Stimulated activated memory B cell treated with anti-CD40 and anti-IgM and Interleukin-4, amounts not matched to agents 10 μg/mL and 1 μg/mL and 100 μg/mL, for 72 hours (primary cell): Measurements from ENCODE around the gene OR2T11.

Experiments used
- ATAC-seq: fragments of 150-1000 bp; cut with Tn5 transposase; 2 replicates; pipeline ENCODE4 v1.10.0; 2021
- H3K27ac Mint-ChIP-seq: one replicate; pipeline ENCODE4 v1.8.0; 2022; ENCODE audit warnings: mild to moderate bottlenecking, mixed read lengths
- H3K27me3 Mint-ChIP-seq: one replicate; pipeline ENCODE4 v1.8.0; 2022; ENCODE audit warnings: mixed read lengths
- H3K36me3 Mint-ChIP-seq: one replicate; pipeline ENCODE4 v1.8.0; 2022; ENCODE audit warnings: mixed read lengths
- H3K4me1 Mint-ChIP-seq: one replicate; pipeline ENCODE4 v1.8.0; 2022; ENCODE audit warnings: mixed read lengths
- H3K4me3 Mint-ChIP-seq: one replicate; pipeline ENCODE4 v1.8.0; 2022; ENCODE audit warnings: mild to moderate bottlenecking, moderate library complexity, mixed read lengths
- H3K9me3 Mint-ChIP-seq: one replicate; pipeline ENCODE4 v1.8.0; 2022; ENCODE audit warnings: mixed read lengths

The OR2T11 gene

DNA sequence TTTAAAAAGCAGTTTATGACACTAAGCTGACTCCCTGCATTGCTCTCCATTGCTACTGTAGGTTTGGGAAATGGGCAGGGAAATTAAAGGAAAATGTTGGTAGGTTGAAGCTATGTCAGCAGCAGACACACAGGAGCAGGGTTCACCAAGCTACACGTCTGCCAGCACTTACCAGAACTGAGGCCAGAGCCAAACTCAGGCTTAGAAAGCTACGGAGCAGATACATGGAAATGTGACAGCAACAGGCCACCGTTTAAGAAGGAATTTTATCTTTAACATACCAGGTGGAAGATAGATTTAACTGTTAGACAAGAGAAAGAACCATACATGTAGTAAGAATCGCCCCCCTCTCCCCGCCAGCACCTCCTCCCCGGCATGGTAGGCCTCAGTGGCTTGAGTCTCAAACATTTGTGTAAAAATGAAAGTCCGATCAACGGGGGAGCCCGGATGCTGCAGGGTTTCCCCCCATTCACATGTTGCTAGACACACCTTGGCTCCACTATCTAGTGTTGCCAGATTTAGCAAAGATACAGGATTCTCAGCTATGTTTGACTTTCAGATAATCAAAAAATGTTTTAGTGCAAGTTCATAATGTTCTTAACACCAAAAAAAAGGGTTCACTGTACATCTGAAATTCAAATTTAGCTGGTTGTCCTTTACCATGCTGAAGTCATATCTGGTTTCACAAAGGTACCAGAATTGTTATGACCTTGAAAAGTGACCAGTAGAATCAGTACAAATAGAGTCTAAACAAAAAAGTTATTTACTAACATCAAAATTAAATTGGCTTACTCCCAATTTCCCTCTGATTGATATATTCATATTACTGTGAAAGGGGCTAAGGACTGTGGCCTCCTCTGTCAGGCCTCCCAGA, 6.7 kb downstream of the OR2T11 start:
- Mint-ChIP-seq H3K27me3 (no peaks in the 10 kb centered on the region), H3K27ac (peak overlapping the region; percentile 74), H3K4me1 (peaks cover 7% of the 10 kb centered on the region), H3K4me3 (peak overlapping the region; percentile 40), H3K9me3 (no peaks in the 10 kb centered on the region), H3K36me3 (peaks cover 6% of the 10 kb centered on the region)
- ATAC-seq: peak; percentile 74

DNA sequence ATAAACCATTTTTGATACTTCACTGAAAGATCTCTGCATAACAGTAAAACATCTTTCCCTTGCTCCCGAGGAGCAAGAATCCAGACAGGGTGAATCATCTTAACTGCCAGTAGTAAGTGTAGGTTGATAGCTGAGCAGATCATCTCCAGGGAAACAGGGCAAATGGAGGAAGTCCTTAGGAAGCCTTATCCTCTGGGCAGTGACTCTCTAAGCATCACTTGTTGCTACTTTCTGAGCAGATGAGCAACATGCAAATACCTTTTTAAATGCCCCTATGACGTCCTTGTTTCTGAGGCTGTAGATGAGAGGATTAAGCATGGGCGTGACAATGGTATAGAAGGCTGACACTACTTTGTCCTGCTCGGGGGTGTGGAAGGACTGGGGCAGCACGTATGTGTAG, 8.9 kb downstream of the OR2T11 start:
- ATAC-seq: no peak
- H3K27ac Mint-ChIP-seq: no peak overlapping the region
- H3K4me1 Mint-ChIP-seq: peaks cover 14% of the 10 kb centered on the region
- H3K9me3 Mint-ChIP-seq: no peaks in the 10 kb centered on the region
- no peak overlapping the region for H3K4me3 Mint-ChIP-seq
- H3K27me3 Mint-ChIP-seq: no peaks in the 10 kb centered on the region
- peaks cover 6% of the 10 kb centered on the region for H3K36me3 Mint-ChIP-seq

DNA sequence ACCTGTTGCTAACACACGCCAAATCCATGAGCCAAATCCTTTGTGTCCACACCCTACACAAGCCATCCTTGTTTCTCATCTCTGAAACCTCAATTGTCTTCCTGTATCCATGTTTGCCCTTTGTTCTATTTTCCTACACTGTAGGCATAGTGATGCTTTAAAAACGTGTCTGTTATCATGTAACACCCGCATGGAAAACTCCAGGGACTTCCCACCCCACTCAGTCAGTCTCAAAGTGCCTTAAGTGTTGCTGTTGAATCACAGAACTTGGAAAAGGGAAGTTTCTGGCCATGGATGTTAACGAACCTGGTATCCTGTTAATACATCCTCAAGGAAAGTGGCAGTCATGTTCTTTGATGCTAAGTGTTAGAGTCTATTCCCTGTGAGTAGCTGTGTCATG, 9.7 kb downstream of the OR2T11 start:
- no peak overlapping the region for H3K27ac Mint-ChIP-seq
- H3K36me3 Mint-ChIP-seq: peaks cover 6% of the 10 kb centered on the region
- H3K4me1 Mint-ChIP-seq: peaks cover 14% of the 10 kb centered on the region
- H3K9me3 Mint-ChIP-seq: no peaks in the 10 kb centered on the region
- no peak overlapping the region for H3K4me3 Mint-ChIP-seq
- ATAC-seq: no peak
- no peaks in the 10 kb centered on the region for H3K27me3 Mint-ChIP-seq

DNA sequence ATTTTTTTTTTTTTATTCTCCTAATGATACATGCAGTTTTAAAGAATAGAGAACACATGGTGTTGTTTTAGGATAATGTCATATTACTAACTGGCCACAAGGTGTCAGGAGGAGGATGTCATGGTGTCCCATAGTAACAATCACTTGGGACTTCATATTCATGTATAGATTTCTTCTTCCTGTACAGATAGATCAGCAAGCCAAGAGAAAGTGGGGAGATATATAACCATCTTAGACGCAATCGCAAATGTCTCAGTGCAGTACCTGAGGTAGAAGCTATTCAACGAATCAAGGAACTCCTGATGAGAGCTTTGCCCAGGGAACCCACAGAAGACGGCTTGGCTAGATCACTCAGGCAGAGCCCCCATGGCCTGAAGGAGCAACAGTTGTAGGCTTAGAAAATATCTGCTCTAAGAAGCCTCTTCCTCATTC, 12.3 kb downstream of the OR2T11 start:
- Mint-ChIP-seq H3K4me1 (peaks cover 21% of the 10 kb centered on the region), H3K27me3 (no peaks in the 10 kb centered on the region), H3K27ac (peak overlapping the region; percentile 56), H3K36me3 (no peaks in the 10 kb centered on the region), H3K9me3 (no peaks in the 10 kb centered on the region), H3K4me3 (no peak overlapping the region)
- peak; percentile 86 for ATAC-seq

DNA sequence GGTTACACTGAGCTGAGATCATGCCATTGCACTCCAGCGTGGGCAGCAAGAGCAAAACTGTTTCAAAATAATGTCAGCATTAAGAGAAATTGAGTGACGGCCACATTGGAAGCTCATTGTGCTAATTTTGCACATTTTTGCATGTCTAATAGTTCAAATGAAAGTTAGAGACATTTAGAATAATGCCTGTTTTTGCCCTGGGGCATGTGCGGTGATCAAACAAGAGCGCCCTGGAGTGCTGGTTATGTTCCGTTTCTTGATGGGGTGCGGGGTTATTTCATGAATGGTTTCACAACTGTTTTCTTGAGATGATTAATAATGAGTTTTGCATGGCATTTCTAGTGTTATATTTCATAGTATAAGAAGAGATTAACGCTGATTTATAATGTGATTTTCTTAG, 13.1 kb downstream of the OR2T11 start:
- Mint-ChIP-seq H3K36me3 (no peaks in the 10 kb centered on the region), H3K9me3 (no peaks in the 10 kb centered on the region), H3K4me3 (no peak overlapping the region), H3K27ac (peak overlapping the region; percentile 10), H3K4me1 (peaks cover 21% of the 10 kb centered on the region), H3K27me3 (no peaks in the 10 kb centered on the region)
- no peak for ATAC-seq

DNA sequence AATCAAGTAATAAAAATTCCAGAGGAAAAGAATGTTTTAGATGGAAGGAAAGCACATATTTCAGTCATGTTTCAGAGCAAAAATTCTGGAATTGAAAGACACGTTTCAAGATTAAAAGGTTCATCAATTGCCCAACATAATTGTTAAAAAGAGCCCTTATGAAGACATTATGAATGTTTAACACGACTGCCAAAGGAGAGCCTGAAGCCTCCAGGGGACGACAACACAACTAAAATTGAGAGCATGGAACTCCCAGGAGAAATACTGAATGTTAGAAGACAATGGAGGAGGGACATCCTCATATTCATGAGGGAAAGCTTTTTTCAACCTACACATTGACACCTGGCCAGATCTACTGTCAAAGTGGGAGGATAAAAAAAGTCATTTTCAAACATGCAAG, 16.0 kb downstream of the OR2T11 start:
- no peak for ATAC-seq
- Mint-ChIP-seq H3K36me3 (no peaks in the 10 kb centered on the region), H3K4me3 (no peak overlapping the region), H3K4me1 (peaks cover 30% of the 10 kb centered on the region), H3K27me3 (no peaks in the 10 kb centered on the region), H3K9me3 (no peaks in the 10 kb centered on the region), H3K27ac (peak overlapping the region; percentile 2)

DNA sequence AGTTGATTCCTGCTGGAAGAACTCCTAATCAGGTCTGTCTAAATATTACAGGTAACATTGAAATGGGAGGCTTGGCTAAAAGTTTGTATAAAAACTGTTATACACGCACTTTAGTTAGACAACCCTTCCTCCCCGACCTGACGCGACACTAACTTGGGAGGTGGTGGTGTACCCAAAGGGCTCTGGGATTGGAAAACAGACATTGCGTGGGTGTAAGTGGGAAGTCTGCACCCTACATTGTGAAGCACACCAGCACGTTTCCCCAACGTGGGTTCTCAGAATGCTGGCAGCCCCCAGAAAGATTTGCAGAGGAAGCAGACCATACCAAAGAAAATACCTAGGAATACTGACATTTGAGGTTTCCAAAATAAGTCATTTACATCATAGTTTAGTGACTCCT, 16.8 kb downstream of the OR2T11 start:
- Mint-ChIP-seq H3K27ac (peak overlapping the region; percentile 2), H3K4me1 (peaks cover 38% of the 10 kb centered on the region), H3K4me3 (no peak overlapping the region), H3K36me3 (no peaks in the 10 kb centered on the region), H3K9me3 (no peaks in the 10 kb centered on the region), H3K27me3 (no peaks in the 10 kb centered on the region)
- no peak for ATAC-seq

DNA sequence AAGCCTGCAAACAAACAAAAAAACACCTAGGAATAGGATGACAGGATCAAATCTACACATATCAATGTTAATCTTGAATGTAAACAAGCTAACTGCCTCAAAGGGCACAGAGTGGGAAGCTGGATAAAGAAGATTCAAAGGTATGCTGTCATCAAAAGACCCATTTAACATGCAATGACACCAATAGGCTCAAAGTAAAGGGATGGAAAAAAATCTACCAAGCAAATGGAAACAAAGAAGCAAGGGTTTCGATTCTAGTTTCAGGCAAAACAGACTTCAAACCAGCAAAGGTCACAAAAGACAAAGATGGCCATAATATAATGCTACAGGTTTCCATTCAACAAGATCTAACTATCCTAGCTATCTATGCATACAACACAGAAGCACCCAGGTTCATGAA, 21.1 kb downstream of the OR2T11 start:
- H3K36me3 Mint-ChIP-seq: no peaks in the 10 kb centered on the region
- peaks cover 27% of the 10 kb centered on the region for H3K4me1 Mint-ChIP-seq
- peak overlapping the region; percentile 73 for H3K27ac Mint-ChIP-seq
- no peaks in the 10 kb centered on the region for H3K27me3 Mint-ChIP-seq
- no peaks in the 10 kb centered on the region for H3K9me3 Mint-ChIP-seq
- H3K4me3 Mint-ChIP-seq: no peak overlapping the region
- ATAC-seq: peak; percentile 64

DNA sequence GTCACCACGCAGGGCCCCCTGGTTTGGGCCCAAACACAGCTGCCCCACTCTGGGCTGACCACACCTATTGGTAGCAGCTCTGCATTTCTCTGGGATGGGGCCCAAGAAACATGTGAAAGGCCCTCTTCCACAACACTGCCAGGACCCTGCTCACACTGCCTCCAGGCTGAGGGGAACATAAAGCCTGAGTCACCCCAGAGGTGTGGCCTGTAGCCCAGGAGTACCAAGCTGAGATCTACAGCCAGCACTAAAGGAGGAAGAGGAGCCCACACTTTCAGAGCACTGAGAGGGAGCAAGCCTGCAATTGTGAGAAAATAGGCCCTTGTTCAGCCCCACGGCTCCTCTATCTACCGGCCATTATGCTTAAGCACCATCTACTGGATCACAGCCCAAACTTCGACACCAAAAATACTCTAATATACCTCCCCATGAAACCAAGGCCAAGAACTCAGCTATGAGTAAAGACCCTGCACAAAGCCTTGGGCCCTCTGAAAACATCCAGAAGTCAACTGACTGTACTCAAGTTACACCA, 22.9 kb downstream of the OR2T11 start:
- Mint-ChIP-seq H3K4me1 (peaks cover 19% of the 10 kb centered on the region), H3K9me3 (no peaks in the 10 kb centered on the region), H3K36me3 (no peaks in the 10 kb centered on the region), H3K4me3 (no peak overlapping the region), H3K27ac (peak overlapping the region; percentile 73), H3K27me3 (no peaks in the 10 kb centered on the region)
- peak; percentile 24 for ATAC-seq

DNA sequence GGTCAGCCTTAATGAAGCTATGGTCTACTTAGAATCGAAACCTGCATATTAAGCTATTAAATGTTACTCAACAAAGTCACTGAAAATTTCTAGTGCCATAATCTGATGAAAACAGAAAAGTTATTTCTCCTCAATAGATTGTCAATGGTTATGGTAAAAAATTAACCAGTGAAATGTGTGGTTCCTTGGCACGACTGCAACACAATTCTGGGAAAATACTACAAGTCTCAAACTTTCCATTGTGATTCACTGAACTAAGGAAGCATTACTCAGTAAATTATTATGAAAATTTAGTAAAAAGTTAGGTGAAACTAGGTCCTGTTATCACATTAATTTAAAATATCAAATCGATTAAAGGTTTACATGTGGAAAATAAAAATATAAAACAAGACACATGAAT, 24.6 kb downstream of the OR2T11 start:
- no peak for ATAC-seq
- Mint-ChIP-seq H3K36me3 (no peaks in the 10 kb centered on the region), H3K27me3 (no peaks in the 10 kb centered on the region), H3K4me1 (peaks cover 19% of the 10 kb centered on the region), H3K27ac (no peak overlapping the region), H3K4me3 (no peak overlapping the region), H3K9me3 (no peaks in the 10 kb centered on the region)

DNA sequence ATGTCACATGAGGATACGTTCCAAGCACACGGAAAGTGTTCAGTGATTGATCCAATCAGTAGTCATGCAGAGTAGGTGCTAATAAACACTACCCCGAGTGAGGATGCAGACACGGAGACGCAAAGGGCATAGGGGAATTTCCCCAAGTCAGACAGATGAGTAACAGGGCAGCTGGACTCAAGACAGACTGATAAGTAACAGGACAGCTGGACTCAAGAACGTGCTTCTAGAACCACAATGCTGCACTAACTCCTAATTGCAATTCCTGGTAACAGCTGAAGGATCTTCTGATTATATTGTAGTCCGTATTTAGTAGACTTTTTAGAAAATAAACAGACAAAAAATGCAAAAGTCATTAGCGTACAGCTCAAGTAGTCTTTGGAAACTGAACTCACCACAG, 35.5 kb downstream of the OR2T11 start:
- Mint-ChIP-seq H3K4me1 (peaks cover 12% of the 10 kb centered on the region), H3K9me3 (peaks cover 6% of the 10 kb centered on the region)
- no peak for ATAC-seq

DNA sequence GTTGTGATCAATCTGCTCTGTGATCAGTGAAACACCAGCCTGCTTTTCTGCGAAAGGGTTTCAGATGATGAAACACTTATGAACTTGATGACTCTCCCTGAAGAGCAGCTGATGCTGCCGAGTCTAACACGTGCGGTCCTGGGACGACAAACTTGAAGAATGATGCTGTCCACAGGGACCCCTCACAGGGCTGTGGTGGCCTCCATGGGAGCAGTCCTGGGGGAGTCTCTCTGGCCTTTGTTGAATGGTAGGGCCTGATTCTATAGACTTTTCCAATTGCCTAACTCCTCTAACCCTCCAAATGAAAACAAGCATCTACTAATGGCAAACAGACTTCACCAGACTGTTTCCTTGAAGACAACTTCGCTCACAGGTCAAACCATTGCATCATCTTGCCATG, 37.3 kb downstream of the OR2T11 start, which contains the start of gene OR2T10:
TSS of gene OR2T10 (minus strand) at position 112 of the 400 bp plus-strand sequence. CDS start 3,932 bp downstream, outside the sequence.
- Mint-ChIP-seq H3K36me3 (peaks cover 14% of the 10 kb centered on the region), H3K9me3 (peaks cover 1% of the 10 kb centered on the region), H3K4me3 (no peak within 1 kb of the TSS), H3K27ac (peak within 1 kb of the TSS; percentile 48), H3K27me3 (no peaks in the 10 kb centered on the region), H3K4me1 (peaks cover 12% of the 10 kb centered on the region)
- ATAC-seq: no peak

More for the DNA sequence above, 35.5 kb downstream of the OR2T11 start:
- Mint-ChIP-seq H3K27ac (no peak overlapping the region), H3K4me3 (no peak overlapping the region), H3K36me3 (peaks cover 10% of the 10 kb centered on the region), H3K27me3 (no peaks in the 10 kb centered on the region)

DNA sequence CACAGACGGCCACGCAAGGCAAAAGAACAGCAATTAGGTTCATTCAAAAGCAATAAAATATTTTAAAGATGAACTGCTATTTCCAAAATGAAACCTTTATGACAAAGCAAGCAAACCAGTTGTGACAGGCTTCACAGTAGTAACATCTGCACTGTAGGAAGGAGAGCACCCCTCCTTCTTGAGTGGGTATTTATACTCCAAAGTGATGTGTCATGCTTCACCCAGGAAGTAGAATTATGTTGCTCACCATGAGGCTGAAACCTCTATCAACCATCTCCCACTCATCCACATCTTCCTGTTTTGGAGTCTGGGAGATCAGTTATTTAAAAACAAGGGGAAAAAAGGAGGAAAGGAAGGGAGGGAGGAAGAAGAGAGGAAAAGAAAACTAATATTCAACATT, 38.3 kb downstream of the OR2T11 start:
- no peaks in the 10 kb centered on the region for H3K9me3 Mint-ChIP-seq
- no peak for ATAC-seq
- H3K36me3 Mint-ChIP-seq: peaks cover 7% of the 10 kb centered on the region
- no peak overlapping the region for H3K4me3 Mint-ChIP-seq
- peak overlapping the region; percentile 48 for H3K27ac Mint-ChIP-seq
- H3K27me3 Mint-ChIP-seq: no peaks in the 10 kb centered on the region
- H3K4me1 Mint-ChIP-seq: peaks cover 12% of the 10 kb centered on the region

DNA sequence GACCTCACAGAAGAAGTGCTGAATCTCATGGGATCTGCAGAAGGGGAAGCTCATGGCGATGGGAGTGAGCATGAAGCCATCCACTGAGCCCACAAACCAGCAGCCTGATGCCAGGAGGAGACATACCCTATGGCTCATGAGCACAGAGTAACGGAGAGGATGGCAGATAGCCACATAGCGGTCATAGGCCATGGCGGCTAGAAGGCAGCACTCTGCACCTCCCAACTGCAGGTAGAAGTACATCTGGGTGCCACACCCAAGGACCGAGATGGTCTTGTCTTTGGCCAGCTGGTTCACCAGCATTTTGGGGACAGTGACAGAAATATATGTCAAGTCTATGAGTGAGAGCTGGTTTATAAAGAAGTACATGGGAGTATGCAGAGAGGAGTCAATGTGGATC, 41.7 kb downstream of the OR2T11 start:
- H3K27ac Mint-ChIP-seq: no peak overlapping the region
- H3K27me3 Mint-ChIP-seq: no peaks in the 10 kb centered on the region
- no peak overlapping the region for H3K4me3 Mint-ChIP-seq
- H3K36me3 Mint-ChIP-seq: peaks cover 7% of the 10 kb centered on the region
- H3K4me1 Mint-ChIP-seq: peaks cover 12% of the 10 kb centered on the region
- ATAC-seq: no peak
- H3K9me3 Mint-ChIP-seq: no peaks in the 10 kb centered on the region

DNA sequence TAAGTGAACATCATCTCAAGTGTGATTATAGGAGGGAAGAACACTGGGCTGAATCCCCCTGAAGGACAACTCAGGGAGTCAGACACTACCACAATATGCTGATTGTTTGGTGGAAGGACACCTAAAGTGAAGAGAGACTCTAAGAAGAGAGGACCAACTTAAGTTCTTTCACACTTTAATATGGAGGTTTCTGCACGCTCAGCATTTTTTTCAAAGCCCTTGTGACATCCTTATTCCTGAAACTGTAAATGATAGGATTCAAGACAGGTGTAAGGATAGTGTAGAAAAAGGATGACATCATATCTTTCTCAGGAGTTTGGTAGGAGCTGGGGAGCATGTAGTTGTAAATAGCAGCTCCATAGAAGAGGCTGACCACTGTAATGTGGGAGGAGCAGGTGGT, 42.2 kb downstream of the OR2T11 start:
- Mint-ChIP-seq H3K36me3 (peaks cover 7% of the 10 kb centered on the region), H3K27me3 (peaks cover 5% of the 10 kb centered on the region), H3K4me3 (no peak overlapping the region), H3K4me1 (peaks cover 12% of the 10 kb centered on the region), H3K9me3 (no peaks in the 10 kb centered on the region), H3K27ac (no peak overlapping the region)
- ATAC-seq: no peak

DNA sequence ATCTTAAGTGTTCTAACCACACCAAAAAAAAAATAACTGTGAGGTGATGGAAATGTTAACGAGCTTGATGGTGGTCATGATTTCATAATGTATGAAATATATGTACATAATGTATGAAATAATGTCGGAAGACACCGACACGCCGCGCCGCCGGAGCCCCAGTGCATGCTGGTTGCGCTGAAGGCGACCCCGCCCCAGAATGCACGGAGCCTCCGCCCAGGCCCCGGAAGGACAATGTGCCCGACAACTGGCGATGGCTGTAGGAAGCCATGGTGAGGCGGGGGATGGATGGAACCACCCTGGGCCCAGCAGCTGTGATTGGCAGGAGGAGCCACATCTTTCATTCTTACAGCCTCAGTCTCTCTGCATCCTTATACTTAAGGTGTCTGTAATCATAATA, 44.8 kb downstream of the OR2T11 start:
- Mint-ChIP-seq H3K27me3 (peaks cover 13% of the 10 kb centered on the region), H3K4me3 (no peak overlapping the region), H3K36me3 (peaks cover 7% of the 10 kb centered on the region), H3K27ac (no peak overlapping the region), H3K9me3 (no peaks in the 10 kb centered on the region), H3K4me1 (peaks cover 4% of the 10 kb centered on the region)
- no peak for ATAC-seq
